HG03439 (cell line): ENCODE results near the gene ATXN1.
A peak's percentile ranks its signal among the peaks of the same experiment; 100 is the strongest.
"Not testable (repeated sequence)": the region's sequence is repeated elsewhere in the genome, so short reads cannot be mapped to it uniquely, and the experiment has no call there.

Experiments
- ATAC-seq: cut with Tn5 transposase; IDR thresholded peaks from one replicate; pipeline ENCODE4 v1.9.1; 2021; ENCODE audit warnings: mild to moderate bottlenecking, moderate library complexity; ENCODE audit not compliant: unreplicated experiment

Gene ATXN1

DNA sequence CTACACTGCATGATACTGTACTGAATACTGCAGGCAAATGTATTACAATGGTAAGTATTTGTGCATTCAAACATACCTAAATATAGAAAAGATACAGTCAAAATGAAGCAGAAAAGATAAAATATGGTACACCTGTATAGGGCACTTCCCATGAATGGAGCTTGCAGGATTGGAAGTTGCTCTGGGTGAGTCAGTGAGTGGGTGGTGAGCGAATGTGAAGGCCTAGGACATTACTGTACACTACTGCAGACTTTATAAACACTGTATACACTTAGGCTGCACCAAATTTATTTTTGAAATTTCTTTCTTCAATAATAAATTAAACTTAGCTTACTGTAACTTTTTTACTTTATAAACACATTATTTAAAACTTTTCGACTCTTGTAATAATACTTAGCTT, 213.1 kb downstream of the ATXN1 start:
- ATAC-seq = no peak

DNA sequence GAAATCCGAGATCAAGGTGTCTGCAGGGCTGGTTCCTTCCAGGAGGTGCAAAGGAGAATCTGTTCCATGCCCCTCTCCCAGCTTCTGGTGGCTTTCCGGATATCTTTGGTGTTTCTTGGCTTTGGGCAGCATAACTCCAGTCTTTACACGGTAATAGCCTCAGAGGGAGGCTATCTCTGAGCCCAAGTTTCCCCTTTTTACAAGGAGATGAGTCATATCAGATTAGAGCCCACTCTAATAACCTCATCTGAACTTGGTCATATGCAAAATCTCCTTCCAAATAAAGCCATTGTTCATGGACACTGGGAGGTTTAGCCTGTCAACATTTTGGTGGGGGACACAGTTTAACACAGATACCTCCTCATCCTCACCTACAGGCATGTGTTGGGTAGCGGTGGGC, 213.7 kb downstream of the ATXN1 start:
- ATAC-seq = no peak

DNA sequence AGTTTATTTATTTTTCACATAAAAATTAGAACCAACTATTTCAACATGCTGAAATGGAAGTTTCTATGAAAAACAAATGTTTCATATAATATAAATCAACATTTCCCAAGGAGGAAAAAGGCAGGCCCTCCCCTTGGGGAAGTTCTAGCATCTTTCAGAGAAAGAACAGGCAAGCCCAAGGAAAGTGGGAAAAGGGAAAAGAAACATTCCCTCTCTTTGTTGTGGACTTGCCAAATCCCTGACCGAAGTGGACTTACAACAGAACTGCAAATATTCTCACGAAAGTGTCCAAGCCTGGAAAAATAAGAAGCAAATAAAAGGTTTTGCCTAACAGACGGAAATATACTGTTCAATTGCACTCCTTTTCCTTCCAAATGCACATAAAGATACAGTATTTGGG, 214.4 kb downstream of the ATXN1 start:
- ATAC-seq = no peak

DNA sequence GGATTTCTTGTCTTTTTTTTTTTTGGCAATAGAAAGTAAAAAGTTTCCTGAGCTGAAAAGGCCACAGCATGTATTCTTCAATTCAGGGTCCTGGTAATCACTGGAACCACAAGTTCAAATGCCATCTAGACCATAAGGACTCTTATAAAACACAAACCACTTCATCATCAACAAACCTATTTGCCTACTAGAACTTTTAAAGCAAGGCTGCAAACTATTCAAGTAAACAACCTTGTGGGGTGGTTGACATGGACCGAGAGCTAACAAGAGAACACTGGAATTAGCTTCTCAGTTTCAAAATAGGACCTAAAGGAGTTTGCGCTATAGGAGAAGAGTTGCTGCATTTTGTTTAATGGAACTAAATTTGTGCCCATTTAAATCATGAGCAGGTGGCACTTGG, 215.9 kb downstream of the ATXN1 start:
- ATAC-seq = no peak

DNA sequence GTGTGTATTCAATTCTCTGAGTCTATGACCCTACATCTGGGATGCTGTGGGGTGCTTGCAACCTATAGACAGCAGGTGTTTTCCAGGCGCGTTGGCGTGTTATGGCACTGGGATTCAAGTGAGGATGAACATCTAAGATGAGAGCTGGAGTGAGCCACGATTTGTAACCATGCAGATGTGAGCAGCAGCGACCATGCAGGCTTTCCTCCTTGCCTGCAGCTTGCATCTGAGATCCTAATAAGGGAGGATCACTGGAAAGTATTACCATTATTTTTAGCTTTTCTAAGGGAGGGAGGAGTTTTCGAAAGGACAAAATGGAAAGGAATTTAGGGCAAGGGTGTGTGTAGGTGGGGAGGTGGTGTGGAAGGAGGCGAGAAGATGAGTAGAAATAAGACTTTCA, 216.7 kb downstream of the ATXN1 start:
- no peak for ATAC-seq

DNA sequence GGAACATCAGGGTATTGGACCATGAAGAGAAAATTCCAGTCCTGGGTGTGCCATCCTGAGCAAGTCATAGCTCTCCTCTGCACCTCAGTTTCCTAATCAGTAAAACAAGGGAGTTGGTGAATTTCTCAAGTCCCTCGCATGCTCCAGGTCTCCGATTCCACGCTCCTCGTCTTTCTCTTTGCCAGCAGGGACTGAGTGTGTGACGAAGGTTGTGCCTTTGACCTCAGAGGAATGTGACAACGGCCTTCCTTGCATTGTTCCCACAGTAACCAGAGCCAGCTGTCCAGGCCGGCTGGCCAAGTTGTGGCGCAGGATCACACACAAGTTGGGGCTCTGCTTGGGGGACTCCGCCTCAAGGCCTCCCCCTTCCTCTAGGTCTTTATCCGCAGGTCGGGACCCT, 217.3 kb downstream of the ATXN1 start:
- ATAC-seq = no peak

DNA sequence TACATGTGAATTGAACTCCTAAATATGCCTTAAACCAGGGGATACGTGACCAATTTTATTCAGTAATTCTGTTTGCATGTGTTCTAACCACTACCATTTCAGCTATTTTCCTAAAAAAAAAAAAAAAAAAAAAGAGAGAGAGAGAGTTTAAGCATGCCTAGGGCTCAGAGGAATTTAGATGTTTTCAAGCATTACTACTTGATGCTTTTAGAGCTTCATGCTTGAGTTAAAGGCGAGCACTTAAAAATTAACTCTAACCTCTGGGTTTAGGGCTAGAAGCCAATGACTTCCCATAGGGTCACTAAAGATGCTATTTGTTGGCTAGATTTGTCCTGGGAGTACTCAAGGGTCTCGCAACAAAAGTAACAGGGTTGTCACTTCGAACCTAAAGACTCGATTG, 217.7 kb downstream of the ATXN1 start:
- ATAC-seq = no peak

DNA sequence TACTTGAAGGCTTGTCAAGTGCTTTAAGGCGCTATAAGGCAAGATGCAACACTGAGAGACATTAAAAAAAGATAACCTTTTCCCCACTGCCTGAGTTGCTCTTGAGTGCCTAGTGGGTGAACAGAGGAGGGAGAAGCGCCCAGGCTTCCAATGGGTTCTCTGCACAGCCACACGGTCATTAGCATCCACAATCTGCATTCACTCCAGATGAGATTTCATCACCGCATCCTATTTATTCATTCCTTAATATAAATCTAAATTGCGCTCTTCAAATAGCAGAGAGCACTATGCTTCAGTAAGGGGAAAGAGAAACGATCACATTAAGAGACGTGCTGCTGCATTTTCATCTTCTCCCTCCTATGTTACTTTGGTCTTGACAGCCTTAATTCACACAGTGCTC, 219.2 kb downstream of the ATXN1 start:
- ATAC-seq = no peak

DNA sequence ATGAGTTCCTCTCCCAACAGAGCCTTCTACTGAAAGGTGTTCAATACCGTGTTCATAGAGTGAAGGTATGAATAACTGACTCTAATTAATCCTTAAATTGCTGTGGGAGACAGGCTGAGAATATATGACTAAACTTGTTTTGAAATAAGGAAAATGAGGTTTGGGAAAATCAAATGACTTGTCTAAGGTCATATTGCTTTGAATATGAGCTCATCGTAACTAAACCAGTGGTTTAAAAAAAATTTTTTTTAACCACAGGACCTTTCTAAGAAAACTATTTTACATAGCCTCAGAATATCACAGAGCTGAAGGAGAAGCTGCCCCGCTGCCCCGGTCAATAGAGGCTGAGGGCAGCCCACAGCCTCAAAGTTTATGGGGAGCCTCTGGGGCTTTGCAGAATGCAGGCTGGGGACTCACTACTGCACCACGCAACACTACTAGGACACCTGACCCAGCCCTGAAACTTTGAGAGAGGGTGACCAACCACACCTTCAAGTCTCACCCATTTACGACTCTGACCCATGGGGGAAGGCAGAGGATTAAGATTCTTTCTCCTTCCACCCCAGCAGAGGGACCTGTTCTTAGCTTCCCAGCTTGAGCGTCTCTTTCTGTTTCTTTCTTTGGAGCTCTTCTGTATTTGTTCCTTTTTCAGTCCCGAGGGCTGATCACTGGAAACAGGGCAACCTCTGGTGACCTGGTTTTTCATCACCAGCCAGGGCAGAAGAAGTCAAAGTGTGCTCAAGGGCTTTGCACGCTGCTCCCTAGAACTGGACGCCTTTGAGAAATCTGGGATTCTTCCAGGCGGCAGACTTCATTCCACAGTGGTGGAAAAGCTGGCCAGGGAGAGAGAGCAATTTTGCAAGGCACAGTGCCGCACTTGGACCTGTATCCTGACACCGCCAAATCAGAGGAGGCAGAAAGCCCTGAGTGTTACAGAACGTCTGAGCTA, 220.2 kb downstream of the ATXN1 start:
- ATAC-seq = peak; percentile 73

DNA sequence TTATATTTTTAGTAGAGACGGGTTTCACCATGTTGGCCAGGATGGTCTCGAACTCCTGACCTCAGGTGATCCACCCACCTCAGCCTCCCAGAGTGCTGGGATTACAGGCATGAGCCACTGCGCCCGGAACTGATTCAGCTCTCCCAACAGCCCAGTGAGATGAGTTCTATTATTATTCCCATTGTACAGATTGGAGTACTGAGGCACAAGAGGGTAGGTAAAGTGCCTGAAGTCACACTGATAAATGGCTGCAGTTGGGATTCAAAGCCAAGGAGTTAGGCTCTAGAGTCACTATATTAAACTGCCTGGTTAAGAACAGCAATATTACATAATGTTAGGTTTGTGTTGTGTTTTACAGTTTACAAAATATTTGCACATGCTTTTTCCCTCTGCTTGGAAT, 220.9 kb downstream of the ATXN1 start:
- ATAC-seq = not testable (repeated sequence)

DNA sequence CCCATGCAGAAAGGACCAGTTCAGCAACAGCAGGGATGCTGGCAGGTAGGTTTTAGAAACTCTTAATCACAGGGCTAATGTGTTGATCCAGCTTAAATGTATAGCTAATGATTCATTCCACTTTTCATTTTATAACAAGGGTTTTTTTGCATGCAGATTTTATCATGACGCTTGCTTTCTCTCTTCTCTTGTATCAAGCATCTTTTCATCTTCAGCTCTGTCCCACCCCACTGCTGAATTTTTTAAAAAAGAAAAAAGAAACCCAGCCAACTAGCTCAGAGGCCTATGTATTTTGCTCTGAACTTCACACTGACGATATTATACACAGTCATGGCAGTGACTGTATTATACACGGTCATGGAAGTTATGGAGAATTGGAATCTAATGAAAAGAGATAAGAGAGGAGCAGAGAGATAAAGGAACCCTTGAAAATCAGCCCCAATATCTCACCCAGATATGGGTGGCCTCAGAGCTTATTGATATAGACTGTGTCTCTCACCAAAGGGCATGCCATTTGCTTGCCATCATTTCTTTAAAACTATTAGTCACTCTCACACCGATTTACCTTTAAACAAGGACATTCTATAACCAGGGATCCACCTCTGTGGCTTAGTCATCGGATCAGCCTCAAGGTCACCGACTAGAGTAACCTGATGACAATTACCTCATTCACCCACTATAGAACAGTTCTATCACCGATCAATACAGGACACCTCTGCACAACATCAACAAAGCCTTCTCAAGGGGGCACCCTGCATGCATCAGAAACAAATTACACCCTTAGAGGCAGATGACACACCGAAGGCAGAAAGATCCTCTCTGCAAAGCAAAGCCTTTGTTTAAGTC, 222.0 kb downstream of the ATXN1 start:
- ATAC-seq = no peak

DNA sequence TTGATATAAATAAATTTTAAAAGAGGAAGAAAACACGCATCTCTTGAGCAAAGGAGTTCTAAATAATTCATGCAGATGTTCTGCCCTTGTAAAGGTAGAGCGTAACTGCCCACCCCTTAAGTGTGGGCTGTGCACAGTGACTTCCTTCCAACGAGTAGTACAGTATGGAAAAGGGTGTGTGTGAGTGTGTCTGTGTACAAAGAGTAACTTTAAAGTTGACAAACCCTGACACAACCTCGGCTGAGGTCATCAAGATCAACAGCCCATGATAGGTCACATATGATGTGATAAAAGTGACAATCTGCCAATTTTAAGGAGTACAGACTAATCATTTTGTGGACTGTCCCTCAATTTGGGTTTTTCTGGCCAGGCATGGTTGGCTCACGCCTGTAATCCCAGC, 225.7 kb downstream of the ATXN1 start:
- ATAC-seq = no peak

DNA sequence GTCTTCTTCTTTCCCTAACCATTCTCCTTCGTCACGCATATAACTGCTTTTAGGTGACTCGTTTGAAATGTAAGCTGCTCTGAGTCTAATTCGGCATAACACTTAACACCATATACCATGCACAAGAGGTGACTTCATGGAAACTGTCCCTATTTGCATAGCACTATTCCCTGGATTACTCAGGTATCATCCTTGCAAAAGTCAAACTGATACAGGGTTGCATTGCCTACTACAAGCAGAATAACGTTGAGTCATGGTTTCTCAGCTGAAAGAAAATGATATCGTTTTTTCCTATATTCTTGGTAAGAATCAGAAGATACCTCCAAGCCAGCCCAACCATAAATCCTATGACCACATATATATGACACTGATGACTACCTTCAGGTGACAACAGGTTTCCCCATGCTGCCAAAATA, 227.5 kb downstream of the ATXN1 start:
- no peak for ATAC-seq

DNA sequence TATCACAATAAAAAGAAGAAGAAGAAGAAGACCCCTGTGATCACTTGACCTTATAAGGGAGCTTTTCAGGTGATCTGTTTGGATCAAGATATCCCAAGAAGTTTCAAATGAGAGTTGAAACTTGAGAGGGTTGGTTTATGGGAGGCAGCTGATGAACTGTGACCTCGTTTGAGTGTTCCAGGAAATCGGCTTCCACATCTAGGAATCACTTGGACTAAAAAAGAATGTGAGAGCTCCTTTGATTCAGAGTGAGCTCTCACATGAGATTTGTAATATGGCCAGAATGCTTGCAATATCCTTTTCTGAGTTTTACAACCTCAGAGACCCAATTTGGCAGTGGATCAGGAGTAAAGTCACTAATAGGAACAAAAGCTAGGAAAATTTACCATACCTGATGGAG, 228.1 kb downstream of the ATXN1 start:
- ATAC-seq = no peak

DNA sequence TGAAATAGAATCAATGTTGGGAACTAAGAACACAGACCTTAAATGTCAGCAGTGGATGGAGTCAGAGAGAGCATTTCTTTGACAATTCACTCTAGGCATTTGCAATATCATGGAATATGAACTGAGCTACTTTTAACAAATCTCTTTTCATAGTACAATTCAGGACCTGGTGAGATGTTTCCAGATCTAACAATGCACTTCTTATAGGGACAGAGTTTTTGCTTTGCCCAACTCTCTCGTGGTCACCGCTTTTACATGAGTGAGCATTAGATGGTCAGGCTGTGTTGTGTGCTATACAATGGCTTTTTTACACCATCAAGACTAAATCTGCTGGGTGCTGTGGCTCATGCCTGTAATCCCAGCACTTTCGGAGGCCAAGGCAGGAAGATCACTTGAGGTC, 233.6 kb downstream of the ATXN1 start:
- ATAC-seq = no peak

DNA sequence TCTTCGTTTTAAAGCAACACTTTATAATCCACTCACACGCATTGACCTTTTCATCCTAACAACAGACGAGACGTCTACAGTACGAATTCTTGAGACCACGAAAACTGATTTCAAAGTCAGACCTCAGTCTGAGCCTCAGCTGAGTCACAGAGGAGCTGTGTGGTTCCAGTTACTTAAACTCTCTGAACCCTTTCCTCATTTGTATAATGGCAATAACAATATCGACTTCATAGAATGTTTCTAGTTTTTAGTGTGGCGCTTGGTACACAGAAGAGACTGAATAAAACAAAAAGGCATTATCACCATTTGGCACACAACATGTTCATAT, 236.9 kb downstream of the ATXN1 start:
- ATAC-seq = no peak

DNA sequence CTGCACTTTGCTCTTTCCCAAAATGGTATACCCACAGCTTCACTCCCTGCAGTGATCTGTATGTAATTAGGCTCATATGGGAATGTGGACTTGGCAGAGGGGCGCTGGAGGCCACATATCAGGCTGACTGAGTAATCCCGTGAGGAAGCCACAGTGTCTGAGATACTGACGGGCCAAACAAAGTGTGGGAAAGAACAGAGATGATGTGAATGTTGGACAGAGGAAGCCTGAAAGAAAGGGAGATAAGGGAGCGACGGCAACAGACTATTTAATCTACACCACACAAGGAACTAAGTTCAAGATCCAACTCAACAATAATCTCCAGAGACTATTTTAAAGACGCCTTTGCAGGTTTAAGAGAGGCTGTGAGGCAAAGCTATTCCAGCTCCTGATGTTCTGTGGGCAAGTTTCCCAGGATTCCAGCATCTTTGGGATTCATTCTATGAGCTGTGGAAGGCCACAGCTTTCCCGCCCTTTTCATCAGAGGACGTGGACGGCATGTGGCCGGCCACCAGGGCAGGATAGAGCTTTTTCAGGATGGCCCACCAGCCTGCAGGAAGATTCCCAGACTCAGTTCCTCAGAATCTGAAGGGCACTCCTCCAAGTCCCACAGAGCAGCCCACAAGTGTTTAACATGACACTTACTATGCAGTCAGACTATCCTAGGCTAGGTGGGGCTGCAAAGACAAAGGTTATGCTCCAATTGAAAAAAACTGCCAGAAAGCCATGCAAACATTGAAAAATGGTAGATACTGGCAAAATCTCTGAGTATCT, 237.5 kb downstream of the ATXN1 start:
- no peak for ATAC-seq

DNA sequence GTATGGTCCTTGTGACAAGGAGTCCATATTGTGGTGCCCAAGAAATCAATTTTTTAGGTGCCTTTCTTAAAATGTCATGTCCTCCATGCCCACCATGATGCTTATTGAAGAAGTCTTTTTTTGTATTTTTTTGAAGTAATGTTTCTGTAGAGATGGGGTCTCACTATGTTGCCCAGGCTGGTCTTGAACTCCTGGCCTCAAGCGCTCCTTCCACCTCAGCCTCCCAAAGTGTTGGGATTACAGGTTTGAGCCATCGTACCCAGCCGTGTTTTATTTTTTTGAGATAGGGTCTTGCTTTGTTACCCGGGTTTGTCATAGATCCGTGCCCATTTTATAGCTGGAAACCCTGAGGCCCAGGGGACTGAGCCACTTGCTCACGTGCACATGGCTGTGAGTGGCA, 238.3 kb downstream of the ATXN1 start:
- no peak for ATAC-seq

DNA sequence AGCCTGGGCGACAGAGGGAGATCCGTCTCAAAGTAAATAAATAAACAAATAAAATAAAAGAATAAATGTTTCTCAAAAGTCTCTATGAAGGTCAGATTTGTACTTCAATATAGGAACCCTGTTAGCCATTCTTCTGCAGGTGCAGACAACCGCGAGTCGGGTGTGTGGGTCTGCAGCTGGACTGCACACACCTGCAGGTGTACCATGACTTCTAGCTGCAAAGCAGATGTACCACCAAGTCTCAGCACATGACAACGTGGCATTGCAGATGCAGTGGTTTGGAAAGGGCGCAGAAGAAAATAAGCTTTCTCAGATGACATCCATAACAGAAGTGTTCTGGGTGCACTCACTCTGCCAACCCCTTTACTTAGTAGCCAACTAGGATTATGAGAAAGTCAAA, 239.7 kb downstream of the ATXN1 start:
- ATAC-seq = no peak

DNA sequence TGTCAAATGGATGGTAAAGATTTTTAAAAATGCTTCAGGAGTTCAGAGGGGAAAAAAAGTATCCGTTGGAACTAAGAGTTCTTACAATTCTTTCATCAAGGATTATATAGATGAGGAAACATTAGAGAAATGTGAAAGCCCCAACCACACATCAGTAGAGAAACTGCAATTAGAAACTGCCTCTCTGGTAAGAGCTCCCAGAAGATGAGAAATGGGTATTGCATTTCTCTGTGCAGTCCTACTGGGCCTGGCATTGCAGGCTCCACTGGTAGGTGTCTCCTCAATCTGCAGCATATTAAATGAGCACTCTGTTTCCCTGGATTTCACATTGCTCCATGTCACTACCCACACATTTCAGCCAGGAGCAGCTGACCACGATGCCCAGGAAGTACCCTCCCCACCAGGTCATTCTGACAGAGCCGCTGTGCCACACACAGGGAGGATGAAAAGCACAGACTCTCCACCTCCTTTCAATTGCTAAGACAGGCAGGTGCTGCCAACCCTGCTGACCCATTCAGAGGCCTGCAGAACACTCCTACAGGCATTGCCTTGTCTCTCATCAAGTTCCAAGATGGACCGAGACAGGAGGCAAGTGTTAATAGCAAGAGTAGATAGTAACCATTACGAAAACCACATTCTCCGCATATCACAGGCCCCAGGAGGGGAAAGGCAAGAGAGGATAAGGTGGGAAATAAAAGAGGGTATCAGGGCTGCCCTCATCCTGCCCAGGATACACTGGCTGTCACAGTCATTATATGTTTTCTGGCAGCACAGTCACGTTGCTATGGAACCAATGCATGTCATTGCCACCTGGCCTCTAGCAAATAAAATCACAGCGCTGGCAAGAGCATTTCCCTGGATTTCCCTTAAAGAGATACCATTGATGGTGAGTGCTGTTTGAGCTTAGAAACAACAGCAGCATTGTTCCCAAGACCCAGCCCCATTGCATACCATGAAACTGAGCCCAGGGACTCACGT, 241.7 kb downstream of the ATXN1 start:
- no peak for ATAC-seq
